HG03342 (cell line): Measurements from ENCODE around the gene ADGRG4.
A peak's percentile ranks its signal among the peaks of the same experiment; 100 is the strongest.
"Not testable (repeated sequence)": the region's sequence is repeated elsewhere in the genome, so short reads cannot be mapped to it uniquely, and the experiment has no call there.

ENCODE experiments used
- ATAC-seq: cut with Tn5 transposase; IDR thresholded peaks from one replicate; pipeline ENCODE4 v1.9.1; 2021; ENCODE audit warnings: mild to moderate bottlenecking, moderate library complexity; ENCODE audit not compliant: unreplicated experiment

ADGRG4 gene

GRCh38 chrX:136300721-136301120, at the start of gene ADGRG4:
Gene ADGRG4 (plus strand): TSS chrX:136300963. CDS start chrX:136308778, 7,815 bp downstream.
- ATAC-seq = not testable (repeated sequence)

- ATAC-seq = peak; percentile 83
Measured at GRCh38 chrX:136251041-136251991, 49.4 kb upstream of the ADGRG4 start, which contains the start of gene MAP7D3. Gene MAP7D3 (minus strand): TSS chrX:136251400. CDS start chrX:136251358, 42 bp downstream.

GRCh38 chrX:136255541-136255940, 45.2 kb upstream of the ADGRG4 start:
- no peak for ATAC-seq

- ATAC-seq = no peak
Measured at GRCh38 chrX:136256026-136256425, 44.7 kb upstream of the ADGRG4 start.

- ATAC-seq = no peak
Measured at GRCh38 chrX:136258951-136259350, 41.8 kb upstream of the ADGRG4 start.

- no peak for ATAC-seq
Measured at GRCh38 chrX:136259543-136259942, 41.2 kb upstream of the ADGRG4 start.

GRCh38 chrX:136260776-136261175, 40.0 kb upstream of the ADGRG4 start:
- no peak for ATAC-seq

GRCh38 chrX:136261321-136261720, 39.4 kb upstream of the ADGRG4 start:
- no peak for ATAC-seq

GRCh38 chrX:136262243-136262642, 38.5 kb upstream of the ADGRG4 start:
- ATAC-seq = no peak

GRCh38 chrX:136262812-136263315, 37.9 kb upstream of the ADGRG4 start:
- no peak for ATAC-seq

GRCh38 chrX:136266828-136267227, 33.9 kb upstream of the ADGRG4 start:
- ATAC-seq = no peak

GRCh38 chrX:136268051-136269048, 32.4 kb upstream of the ADGRG4 start:
- peak; percentile 68 for ATAC-seq

GRCh38 chrX:136269921-136270320, 30.8 kb upstream of the ADGRG4 start:
- ATAC-seq = no peak

GRCh38 chrX:136271300-136271699, 29.5 kb upstream of the ADGRG4 start:
- peak; percentile 61 for ATAC-seq

GRCh38 chrX:136272325-136272724, 28.4 kb upstream of the ADGRG4 start:
- no peak for ATAC-seq

- no peak for ATAC-seq
Measured at GRCh38 chrX:136273986-136274385, 26.8 kb upstream of the ADGRG4 start.

GRCh38 chrX:136275553-136275952, 25.2 kb upstream of the ADGRG4 start:
- ATAC-seq = no peak

- not testable (repeated sequence) for ATAC-seq
Measured at GRCh38 chrX:136286375-136286774, 14.4 kb upstream of the ADGRG4 start.

GRCh38 chrX:136291824-136292223, 8.9 kb upstream of the ADGRG4 start:
- no peak for ATAC-seq

- ATAC-seq = no peak
Measured at GRCh38 chrX:136292656-136293055, 8.1 kb upstream of the ADGRG4 start.

- ATAC-seq = no peak
Measured at GRCh38 chrX:136295380-136295779, 5.4 kb upstream of the ADGRG4 start.
